Right ventricle myocardium inferior (tissue), 1 donor: ENCODE measurements around the gene PODNL1. TPM values are rescaled to one million over a fixed set of nuclear protein-coding genes. Genes with fewer than 3 reads are reported as not detected.

Source experiments
- ATAC-seq: fragments of 200-7000 bp; cut with Tn5 transposase; one replicate; pipeline ENCODE4 v1.9.1; 2020; ENCODE audit warnings: mild to moderate bottlenecking, moderate library complexity
- DNase-seq: peaks from one replicate; pipeline ENCODE4 v3.0.0; 2021; ENCODE audit errors: missing footprints
- intact Hi-C: fragments of 100-400 bp; cut with DNase I; formaldehyde crosslinking; loops from one replicate; pipeline ENCODE4 v1.11.0; 2022
- long read RNA-seq: library from polyadenylated mRNA; unstranded; transcript quantifications from one replicate; pipeline ENCODE4 v2.0.0, GENCODE V29; 2021
- total RNA-seq: library from RNA; stranded (reverse); fragmentation: NEBNext Ultra II Directional; extraction: Animal tissue kit (Norgen Biotek cat#: 25700); gene quantifications from one replicate; pipeline ENCODE4 v1.2.1, GENCODE V29; 2021
- donor health status: DM: no; HTN: yes; CAD: no; lungs with severe emphysema.

The PODNL1 gene, protein sequence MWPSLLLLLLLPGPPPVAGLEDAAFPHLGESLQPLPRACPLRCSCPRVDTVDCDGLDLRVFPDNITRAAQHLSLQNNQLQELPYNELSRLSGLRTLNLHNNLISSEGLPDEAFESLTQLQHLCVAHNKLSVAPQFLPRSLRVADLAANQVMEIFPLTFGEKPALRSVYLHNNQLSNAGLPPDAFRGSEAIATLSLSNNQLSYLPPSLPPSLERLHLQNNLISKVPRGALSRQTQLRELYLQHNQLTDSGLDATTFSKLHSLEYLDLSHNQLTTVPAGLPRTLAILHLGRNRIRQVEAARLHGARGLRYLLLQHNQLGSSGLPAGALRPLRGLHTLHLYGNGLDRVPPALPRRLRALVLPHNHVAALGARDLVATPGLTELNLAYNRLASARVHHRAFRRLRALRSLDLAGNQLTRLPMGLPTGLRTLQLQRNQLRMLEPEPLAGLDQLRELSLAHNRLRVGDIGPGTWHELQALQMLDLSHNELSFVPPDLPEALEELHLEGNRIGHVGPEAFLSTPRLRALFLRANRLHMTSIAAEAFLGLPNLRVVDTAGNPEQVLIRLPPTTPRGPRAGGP
- 2.5 TPM for total RNA-seq
- long read RNA-seq, partial matches to known transcripts, result 0 of 3 reads
- long read RNA-seq, other reads (novel, unspliced or antisense), result 2 of 3 reads

DNA sequence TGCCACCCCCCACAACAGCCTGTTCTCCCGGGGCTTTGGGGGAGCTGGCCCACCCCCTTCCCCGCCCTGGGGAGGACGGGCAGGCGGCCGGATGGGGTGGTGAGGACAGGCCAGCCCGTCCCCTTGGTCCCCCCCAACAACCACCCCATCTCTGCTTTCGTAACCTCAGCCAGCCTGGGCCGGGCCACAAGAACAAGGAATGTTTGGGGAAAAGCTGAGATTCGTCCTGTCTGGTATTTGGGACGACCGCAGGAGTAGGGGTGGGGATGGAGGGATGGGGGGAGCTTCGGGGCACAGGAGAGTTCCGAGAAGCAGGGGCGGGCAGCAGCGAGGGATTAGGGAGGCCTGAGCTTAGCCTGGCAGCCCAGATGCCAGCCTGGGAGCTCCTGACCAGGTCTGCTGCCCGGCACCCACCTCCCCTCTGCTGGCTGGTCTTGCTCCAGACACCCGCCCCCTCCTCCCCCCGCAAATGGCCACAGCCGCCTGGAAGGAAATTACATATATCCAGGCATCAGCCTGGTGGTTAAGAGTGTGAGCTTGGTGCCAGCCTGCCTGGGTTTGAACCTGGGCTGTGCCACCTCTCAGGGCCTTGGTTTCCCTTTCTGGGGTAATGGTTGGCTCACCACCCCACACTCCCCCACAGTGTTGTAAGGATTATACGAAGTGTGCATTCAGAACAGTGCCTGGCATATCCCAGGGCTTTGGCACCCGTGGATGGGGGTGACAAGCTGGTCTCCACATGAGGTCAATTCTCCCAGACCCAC, at the start of gene PODNL1:
PODNL1 (minus strand) TSS at position 117 of the 764 bp plus-strand sequence. CDS start 236 bp downstream, outside the sequence.
- peak; percentile 25 for DNase-seq
- peak; percentile 35 for ATAC-seq
- intact Hi-C loops, result no loop called here

DNA sequence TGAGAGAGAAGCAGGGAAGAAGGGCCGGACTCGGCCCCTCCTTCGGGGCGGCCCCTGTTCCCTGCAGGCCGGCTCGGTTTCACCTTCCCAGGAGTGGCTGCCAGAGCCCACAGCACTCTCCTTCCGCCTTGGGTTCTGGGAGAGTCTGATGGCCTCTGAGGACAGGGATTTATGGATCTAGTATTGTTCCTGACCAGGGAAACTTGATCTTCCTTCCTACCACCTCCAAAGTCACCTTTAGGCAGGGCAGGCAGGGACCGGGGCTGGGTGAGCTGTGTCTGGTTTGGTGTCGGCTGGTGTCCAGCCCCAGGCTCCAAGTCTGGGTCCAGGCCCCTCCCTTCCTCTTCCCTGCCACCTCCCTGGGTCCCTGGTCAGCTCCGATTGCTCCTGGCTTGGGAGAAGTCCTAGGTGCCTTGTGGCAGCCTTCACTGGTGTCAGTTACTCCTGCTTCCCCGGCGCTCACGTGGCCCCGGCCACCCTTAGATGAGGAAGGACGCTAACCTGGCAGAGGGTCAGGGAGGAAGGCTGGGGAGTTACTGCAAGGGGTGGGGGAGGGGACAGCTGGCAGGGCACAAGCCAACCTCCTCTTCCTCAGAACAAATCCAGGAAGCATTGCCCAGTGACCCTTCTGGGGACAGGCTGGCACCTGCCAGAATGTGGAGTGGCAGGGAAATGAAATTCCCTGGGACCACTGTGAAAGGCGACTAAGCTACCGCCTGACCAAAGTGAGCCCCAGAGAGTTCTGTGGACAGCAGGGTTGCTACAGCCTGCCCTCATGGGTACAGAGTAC, 49.1 kb upstream of the PODNL1 start:
- intact Hi-C loops, result no loop called here
- peak; percentile 81 for DNase-seq
- peak; percentile 66 for ATAC-seq

DNA sequence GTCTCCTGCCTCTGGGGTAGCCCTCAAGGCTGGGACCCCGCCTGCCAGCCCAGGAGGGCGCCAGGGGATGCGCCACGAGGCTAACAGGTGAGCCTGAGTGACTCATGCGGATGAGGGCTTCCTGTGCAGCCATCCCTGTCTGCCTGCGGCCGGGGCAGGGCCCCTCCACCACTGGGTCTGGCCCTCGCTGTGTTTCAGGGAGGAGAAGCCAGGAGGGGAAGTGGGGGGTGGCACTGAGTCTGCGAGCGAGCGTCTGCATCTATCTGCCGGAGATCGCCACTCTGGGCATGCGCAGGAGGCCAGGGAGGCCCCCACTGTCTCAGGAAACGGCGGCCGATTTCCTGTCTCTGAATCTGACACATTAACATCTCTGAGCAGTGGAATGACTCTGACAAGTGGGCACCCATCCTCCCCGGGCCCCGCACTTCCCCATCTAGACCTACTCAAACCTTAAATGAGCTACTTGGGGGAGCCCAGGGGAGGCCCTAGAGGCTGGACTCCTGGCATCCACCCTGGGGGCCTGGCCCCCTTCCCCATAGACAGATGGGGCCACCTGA, 48.2 kb upstream of the PODNL1 start:
- DNase-seq (peak; percentile 95), ATAC-seq (peak; percentile 64)
- intact Hi-C loops, result no loop called here

DNA sequence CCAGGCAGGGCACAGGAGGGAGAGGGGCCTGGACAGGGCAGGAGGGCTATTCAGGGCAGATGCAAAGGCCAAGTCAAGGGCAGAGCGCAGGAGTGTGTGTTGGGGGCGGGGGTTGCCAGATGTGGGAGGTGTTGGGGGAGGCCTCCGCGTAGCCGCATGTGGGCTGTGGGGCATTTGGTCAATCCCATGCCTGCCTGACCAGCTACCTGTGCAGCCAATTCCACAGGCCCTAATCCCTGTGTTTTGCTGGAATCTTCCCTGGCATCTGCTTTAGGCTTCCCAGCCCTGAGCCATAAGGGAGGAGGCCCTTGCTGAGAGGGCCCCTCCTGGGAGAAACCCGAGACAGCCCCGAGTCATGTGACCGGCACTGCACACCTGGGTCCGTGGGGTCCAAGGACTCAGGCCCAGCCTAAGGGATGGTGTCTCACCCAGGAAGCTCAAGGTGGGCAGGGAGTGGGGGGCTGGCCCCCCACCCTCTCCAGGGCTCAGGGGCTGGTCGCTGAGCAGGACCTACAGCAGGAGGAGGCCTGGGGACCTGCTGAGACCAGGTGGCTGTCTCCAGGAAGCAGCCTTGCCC, 47.6 kb upstream of the PODNL1 start:
- ATAC-seq, result peak; percentile 1
- intact Hi-C loops, result no loop called here
- DNase-seq, result peak; percentile 53

DNA sequence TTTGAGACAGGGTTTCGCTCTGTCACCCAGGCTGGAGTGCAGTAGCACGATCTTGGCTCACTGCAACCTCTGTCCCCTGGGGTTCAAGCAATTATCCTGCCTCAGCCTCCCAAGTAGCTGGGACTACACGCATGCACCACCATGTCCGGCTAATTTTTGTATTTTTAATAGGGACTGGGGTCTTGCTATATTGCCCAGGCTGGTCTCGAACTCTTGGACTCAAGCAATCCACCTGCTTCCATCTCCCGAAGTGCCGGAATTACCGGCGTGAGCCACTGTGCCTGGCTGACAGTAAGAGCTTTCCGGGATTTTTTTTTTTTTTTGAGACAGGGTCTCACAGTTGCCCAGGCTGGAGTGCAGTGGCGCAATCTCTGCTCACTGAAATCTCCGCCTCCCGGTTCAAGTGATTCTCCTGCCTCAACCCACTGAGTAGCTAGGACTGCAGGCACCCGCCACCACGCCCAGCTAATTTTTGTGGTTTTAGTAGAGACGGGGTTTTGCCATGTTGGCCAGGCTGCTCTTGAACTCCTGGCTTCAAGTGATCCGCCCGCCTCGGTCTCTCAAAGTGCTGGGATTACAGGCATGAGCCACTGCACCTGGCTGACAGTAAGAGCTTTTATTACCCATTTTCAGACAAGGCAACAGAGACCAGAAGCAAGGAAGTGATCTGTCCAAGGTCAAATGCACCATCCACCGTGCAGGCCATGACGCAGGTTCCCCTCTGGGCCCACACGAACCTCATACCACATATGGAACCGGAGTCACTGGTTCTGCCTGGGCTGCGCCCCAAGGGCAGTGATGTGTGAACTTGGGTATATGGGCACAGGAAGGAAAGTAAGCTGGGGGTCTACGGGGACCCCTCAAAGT, 46.9 kb upstream of the PODNL1 start:
- ATAC-seq (no peak), DNase-seq (peak; percentile 67)
- intact Hi-C loops, result no loop called here

DNA sequence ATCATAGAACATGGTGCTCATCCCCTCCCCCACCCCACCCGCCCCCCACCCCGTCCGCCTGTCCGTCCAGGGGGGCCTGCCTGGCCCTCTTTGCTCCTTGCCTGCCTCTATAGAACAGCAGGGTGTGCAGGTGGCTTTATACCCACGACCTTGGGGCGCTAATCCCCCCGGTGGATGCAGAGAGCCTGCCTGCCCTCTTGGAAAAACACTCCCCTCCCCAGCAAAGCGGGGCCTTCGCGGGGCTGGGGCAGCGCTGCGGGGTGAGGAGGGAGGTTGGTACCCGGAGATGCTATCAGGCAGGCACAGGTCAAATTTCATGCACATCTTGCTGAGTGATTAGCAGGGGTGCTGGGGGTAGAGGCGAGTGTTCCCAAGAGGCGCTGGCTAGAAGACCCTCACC, 46.0 kb upstream of the PODNL1 start:
- no peak for ATAC-seq
- peak; percentile 9 for DNase-seq
- intact Hi-C loops, result no loop called here

DNA sequence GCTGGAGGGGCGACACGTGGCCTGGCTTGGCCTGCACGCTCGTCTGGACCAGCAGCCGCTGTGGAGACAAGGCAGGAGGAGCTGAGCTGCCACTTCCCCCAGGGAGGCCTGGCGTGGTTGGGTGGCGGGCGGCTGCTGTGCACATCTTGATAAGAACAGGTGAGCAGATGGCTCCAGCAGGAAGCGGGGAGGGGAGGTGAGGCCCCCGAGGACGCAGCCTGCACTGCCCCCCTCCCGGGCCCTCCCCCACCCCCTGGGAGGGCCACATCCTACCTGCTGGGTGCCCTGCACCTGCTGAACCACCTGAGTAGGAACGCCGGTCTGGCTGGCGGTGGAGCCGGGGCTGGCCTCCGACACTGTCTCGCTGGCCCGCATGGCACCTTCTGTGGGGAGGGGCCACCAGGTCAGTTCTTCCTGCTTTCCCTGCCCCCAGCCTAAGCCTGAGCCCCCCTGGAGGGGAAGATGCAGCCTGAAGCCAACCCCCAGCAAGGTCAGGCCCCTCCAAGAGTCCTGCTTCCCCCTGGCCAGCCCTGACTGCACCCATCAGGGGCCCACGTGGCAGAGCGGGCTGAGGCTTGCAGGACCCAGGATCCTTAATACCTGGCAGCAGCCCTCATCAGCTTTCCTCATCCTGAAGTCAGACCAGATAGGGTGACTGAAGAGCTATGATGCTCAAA, 45.1 kb upstream of the PODNL1 start:
- intact Hi-C loops, result no loop called here
- DNase-seq (peak; percentile 62), ATAC-seq (no peak)

DNA sequence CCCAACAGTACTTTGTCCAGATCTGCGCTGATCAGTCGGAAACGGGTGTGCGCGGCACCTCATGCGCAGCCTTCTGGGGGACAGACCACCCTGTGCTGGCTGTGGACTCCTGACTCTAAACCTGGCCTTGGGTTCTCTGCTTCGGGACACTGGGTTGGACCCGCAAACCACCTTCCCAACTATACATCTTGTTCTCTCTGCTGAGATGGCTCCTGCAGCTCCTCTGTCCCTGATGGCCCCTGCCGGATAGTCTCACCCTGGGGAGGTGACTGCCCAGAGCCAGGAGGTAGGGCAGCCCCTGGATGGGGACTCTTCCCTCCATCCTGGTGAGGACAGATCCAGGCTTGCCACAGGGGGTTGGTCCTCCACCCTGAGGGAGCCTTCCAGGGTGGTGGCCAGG, 44.6 kb upstream of the PODNL1 start:
- ATAC-seq (no peak), DNase-seq (peak; percentile 41)
- intact Hi-C loops, result no loop called here

DNA sequence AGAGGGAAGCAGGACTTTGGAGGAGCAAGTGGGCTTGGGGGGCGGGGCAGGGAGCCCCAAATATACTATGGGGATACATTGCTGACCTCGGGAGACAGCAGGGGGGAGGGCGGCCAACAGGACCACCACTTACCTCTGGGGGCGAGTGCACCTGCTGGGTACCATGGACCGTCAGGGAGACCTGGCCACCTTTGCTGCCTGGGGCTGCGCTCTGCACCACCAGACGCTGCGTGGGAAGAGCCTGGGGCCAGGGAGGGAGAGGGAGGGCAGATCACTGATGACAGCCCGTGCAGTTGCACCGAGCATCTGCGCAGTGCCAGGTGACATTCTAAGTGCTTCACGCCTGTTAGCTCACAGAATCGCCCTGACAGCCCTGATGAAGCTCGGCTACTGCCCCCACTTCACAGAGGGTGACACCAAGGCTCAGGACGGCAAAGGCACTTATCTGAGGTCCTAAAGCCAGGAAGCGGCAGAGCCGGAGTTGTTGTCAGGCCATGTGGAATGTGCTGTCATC, 43.8 kb upstream of the PODNL1 start:
- ATAC-seq (no peak), DNase-seq (no peak)
- intact Hi-C loops, result no loop called here

DNA sequence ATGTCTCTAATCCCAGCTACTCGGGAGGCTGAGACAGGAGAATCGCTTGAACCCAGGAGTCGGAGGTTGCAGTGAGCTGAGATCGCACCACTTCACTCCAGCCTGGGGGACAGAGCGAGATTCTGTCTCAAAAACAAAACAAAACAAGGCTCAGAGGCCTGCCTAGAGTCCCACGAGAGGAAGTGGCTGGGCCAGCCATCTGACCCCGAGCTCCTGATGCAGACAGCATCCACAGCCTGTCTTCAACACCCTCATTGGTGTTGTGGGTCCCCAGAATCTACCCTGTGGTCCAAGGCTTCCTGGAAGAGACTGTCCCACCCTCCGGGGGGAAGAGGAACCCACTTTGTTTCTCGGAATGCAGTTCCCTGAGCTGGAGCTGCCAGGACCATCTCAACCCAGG, 43.2 kb upstream of the PODNL1 start:
- ATAC-seq (no peak), DNase-seq (no peak)
- intact Hi-C loops, result no loop called here

DNA sequence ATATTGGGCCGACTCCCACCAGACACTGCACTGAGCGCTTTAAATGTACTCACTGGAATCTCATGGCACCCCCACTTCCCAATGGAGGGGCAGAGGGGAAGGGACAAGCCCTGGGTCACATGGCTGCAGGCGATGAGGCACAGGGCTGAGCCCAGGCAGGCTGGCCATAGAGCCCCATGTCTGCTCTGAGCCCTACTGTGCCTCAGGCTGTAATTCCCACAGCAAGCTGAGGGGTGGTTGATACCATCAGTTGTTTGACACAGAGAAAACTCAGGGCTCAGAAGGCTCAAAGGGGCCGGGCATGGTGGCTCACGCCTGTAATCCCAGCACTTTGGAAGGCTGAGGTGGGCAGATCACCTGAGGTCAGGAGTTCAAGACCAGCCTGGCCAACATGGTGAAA, 42.8 kb upstream of the PODNL1 start:
- intact Hi-C loops, result no loop called here
- DNase-seq, result no peak
- no peak for ATAC-seq

DNA sequence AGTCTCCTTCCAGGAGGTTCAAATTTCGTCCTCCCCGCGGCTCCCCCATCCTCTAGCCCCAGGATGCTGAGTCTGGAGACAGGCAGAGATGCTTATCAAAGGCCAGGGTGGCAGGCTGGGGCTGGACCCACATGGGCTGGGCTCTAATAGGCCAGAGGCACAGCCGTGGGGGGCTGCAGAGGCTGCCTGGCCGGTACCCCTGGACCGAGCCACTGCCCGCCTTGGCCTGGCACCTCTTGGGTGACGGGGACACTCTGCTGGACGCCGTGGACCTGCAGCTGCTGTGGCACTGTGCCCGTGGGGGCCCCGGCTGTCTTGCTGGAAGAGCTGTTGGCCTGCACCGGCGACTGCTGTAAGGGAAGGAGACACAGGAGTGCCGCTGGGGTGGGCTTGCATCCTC, 42.1 kb upstream of the PODNL1 start:
- intact Hi-C loops, result no loop called here
- no peak for ATAC-seq
- DNase-seq, result no peak

DNA sequence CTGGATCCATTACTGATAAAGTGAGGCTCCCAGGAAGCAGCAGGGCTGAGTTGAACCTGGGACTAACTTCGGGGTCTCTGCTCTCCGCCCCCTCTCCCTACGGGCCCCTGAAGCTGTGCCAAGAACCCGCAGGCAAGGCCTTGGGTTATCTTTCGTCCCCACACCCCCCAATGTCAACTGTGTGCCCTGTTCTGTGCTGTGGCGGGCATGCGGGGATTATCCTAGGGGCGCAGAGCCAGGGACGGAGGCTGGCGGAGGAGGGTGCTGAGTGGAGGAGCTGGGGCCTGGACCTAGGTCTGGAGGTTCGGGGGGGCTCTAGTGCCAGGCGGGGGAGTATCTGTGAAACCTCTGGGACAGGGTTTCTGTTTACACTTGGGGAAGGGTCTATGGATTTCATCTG, 41.5 kb upstream of the PODNL1 start:
- no peak for ATAC-seq
- intact Hi-C loops, result no loop called here
- DNase-seq, result no peak

DNA sequence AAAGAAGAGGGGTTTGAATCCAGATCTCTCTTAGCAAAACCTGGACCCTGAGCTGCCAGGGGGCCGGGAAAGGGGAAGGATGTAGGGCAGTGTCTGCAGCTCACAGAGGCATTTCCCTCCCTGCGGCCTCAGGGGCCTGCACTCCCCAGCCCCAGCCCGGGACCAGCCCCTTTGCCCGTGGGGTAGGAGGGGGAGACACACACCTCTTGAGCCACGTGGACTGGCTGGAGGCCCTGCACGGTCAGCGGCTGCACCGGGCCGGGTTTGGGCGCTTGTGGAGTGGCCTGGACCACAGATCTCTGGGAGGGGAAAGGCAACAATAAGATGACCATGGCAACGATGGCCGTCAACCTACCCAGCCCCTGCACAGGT, 41.0 kb upstream of the PODNL1 start:
- peak; percentile 61 for DNase-seq
- intact Hi-C loops, result no loop called here
- ATAC-seq, result no peak

DNA sequence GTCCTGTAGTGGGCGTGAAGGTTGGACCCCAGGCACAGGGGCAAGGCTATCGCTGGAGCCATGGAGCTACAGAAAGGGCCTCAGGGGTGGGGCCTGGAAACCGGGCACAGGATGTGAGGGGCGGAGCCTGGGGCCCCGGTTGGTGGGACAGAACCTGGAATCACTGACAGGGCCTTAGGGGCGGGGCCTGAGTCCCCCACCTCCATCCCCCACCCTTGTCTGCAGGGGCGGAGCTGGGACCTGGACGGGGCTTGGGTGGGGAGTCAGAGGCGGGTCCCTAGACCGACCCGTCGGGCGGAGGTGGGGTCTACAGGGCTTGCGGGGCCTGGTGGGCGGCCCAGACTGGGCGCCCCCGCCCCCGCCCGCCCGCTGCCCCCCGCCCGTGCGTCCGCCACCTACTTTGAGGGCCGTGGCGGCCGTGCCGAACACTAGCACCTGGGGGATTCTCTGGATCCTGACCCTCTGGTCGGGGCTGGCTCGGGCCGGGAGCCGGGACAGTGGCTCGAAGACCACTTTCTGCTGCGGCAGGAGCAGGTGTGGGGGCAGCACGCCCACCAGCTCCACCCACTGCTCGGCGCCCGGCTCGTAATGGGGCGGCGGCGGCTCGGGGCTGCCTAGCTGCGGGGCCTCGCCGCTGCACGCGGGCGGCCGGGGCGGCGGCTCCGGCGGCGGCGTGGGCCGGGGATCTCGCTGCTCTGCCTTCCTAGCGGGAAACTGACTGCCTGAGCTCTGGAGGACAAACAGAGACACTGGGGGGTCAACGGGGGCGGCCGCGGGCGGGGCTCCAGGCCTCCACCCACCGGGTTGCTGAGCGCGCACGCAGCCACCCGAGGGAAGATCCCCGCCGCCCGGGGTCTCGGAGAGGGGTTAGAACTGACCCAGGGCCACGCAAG, 40.4 kb upstream of the PODNL1 start:
- ATAC-seq (peak; percentile 84), DNase-seq (peak; percentile 89)
- intact Hi-C loops, result no loop called here

DNA sequence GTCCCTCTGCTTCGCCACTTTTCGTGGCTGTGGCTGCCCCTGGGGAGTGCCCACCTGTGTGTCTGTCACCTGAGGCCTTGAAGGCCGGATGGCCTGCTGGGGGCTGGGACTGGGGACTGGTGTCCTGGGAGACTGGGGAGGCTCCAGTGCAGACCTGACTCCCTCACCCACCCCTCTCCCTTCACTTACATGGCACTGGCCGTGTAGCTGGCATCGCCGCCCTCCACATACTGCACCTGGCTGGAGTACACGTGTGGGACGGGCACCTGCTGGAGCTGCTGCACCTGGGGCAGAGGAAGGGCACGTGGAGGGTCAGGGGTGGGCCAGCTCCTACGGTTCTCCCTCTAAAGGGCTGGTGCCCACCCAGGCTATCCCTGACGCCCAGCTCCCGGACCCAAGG, 39.6 kb upstream of the PODNL1 start:
- DNase-seq (peak; percentile 74), ATAC-seq (no peak)
- intact Hi-C loops, result no loop called here
